ENCODE measurements around the gene SLC23A1. TPM values are rescaled to one million over a fixed set of nuclear protein-coding genes. Genes with fewer than 3 reads are reported as not detected.

Gene SLC23A1
- total RNA-seq, 1 donor from 2014 or later, result 2.1 TPM

GRCh38 chr5:139381837-139382761 lies 998 bp downstream of the SLC23A1 start:
- Mint-ChIP-seq H3K27me3 (no peaks in the 10 kb centered on the region), H3K27ac (no peak overlapping the region), H3K4me1 (ENCODE audit: unreplicated experiment) (peaks cover 7% of the 10 kb centered on the region), H3K9me3 (no peaks in the 10 kb centered on the region), H3K4me3 (no peak overlapping the region), H3K36me3 (no peaks in the 10 kb centered on the region)
- DNase-seq (ENCODE audit: extremely low spot score, unreplicated experiment), result no peak
- no peak for TF ChIP-seq CTCF (conservative IDR thresholded peaks at IDR 0.05)

- H3K9me3 Mint-ChIP-seq, result no peaks in the 10 kb centered on the region
- no peak overlapping the region for H3K27ac Mint-ChIP-seq
- no peak for DNase-seq (ENCODE audit: extremely low spot score, unreplicated experiment)
- no peak overlapping the region for H3K4me3 Mint-ChIP-seq
- H3K4me1 Mint-ChIP-seq (ENCODE audit: unreplicated experiment), result peaks cover 7% of the 10 kb centered on the region
- no peaks in the 10 kb centered on the region for H3K27me3 Mint-ChIP-seq
- TF ChIP-seq CTCF (conservative IDR thresholded peaks at IDR 0.05), result no peak
- H3K36me3 Mint-ChIP-seq, result no peaks in the 10 kb centered on the region
Observed at GRCh38 chr5:139379626-139380449, 3.3 kb downstream of the SLC23A1 start.

- H3K4me3 Mint-ChIP-seq, result no peak overlapping the region
- H3K4me1 Mint-ChIP-seq (ENCODE audit: unreplicated experiment), result peaks cover 7% of the 10 kb centered on the region
- no peak for TF ChIP-seq CTCF (conservative IDR thresholded peaks at IDR 0.05)
- no peak overlapping the region for H3K27ac Mint-ChIP-seq
- no peaks in the 10 kb centered on the region for H3K9me3 Mint-ChIP-seq
- DNase-seq (ENCODE audit: extremely low spot score, unreplicated experiment), result no peak
- no peaks in the 10 kb centered on the region for H3K36me3 Mint-ChIP-seq
- no peaks in the 10 kb centered on the region for H3K27me3 Mint-ChIP-seq
Observed at GRCh38 chr5:139378941-139379361, 4.1 kb downstream of the SLC23A1 start.

GRCh38 chr5:139378101-139378825 lies 4.8 kb downstream of the SLC23A1 start:
- TF ChIP-seq CTCF (conservative IDR thresholded peaks at IDR 0.05), result no peak
- H3K27ac Mint-ChIP-seq, result no peak overlapping the region
- peaks cover 2% of the 10 kb centered on the region for H3K4me1 Mint-ChIP-seq (ENCODE audit: unreplicated experiment)
- H3K9me3 Mint-ChIP-seq, result no peaks in the 10 kb centered on the region
- DNase-seq (ENCODE audit: extremely low spot score, unreplicated experiment), result no peak
- peaks cover 3% of the 10 kb centered on the region for H3K36me3 Mint-ChIP-seq
- no peak overlapping the region for H3K4me3 Mint-ChIP-seq
- no peaks in the 10 kb centered on the region for H3K27me3 Mint-ChIP-seq

- H3K4me3 Mint-ChIP-seq, result no peak overlapping the region
- H3K36me3 Mint-ChIP-seq, result peaks cover 7% of the 10 kb centered on the region
- no peaks in the 10 kb centered on the region for H3K9me3 Mint-ChIP-seq
- DNase-seq (ENCODE audit: extremely low spot score, unreplicated experiment), result no peak
- no peaks in the 10 kb centered on the region for H3K4me1 Mint-ChIP-seq (ENCODE audit: unreplicated experiment)
- no peak overlapping the region for H3K27ac Mint-ChIP-seq
- TF ChIP-seq CTCF (conservative IDR thresholded peaks at IDR 0.05), result no peak
- H3K27me3 Mint-ChIP-seq, result no peaks in the 10 kb centered on the region
Observed at GRCh38 chr5:139377226-139377625, 5.9 kb downstream of the SLC23A1 start.

Data from type B pancreatic cell (in vitro differentiated cells).